Thymus (tissue), 11 donors: ENCODE data around the gene SNX8. TPM values are rescaled to one million over a fixed set of nuclear protein-coding genes. Genes with fewer than 3 reads are reported as not detected.
A peak's percentile ranks its signal among the peaks of the same experiment; 100 is the strongest.
"Not testable (repeated sequence)": the region's sequence is repeated elsewhere in the genome, so short reads cannot be mapped to it uniquely, and the experiment has no call there.

Source experiments
- DNase-seq, 9 donors: peaks; one replicate each; pipeline ENCODE4 v3.0.0-alpha.2; 2013; ENCODE audit warnings: low spot score in 9 of 9, low read depth in 6 of 9, missing footprints in 1 of 9
- H3K27ac ChIP-seq, 2 donors: one replicate each; pipeline ENCODE4 v1.5.1; 2013; ENCODE audit warnings: control low read depth in 1 of 2, low read depth in 1 of 2, low read length in 1 of 2, mild to moderate bottlenecking in 1 of 2, moderate library complexity in 1 of 2
- H3K27me3 ChIP-seq, 2 donors: one replicate each; pipeline ENCODE4 v1.5.1; 2013; ENCODE audit warnings: low read length in 1 of 2; ENCODE audit not compliant: control insufficient read depth in 2 of 2, insufficient read depth in 1 of 2
- H3K36me3 ChIP-seq, 2 donors: one replicate each; pipeline ENCODE4 v1.5.1; 2013; ENCODE audit warnings: low read length in 1 of 2, mild to moderate bottlenecking in 1 of 2, moderate library complexity in 1 of 2; ENCODE audit not compliant: control insufficient read depth in 2 of 2, insufficient read depth in 2 of 2
- H3K4me1 ChIP-seq, 2 donors: one replicate each; pipeline ENCODE4 v1.5.1; 2013; ENCODE audit warnings: low read length in 2 of 2; ENCODE audit not compliant: control insufficient read depth in 2 of 2, insufficient read depth in 2 of 2
- H3K4me3 ChIP-seq, 2 donors: one replicate each; pipeline ENCODE4 v1.5.1; 2013; ENCODE audit warnings: low read length in 2 of 2, control low read depth in 1 of 2, mild to moderate bottlenecking in 1 of 2
- H3K9me3 ChIP-seq, 2 donors: one replicate each; pipeline ENCODE4 v1.5.1; 2013; ENCODE audit warnings: low read length in 1 of 2, mild to moderate bottlenecking in 1 of 2; ENCODE audit not compliant: control insufficient read depth in 2 of 2, insufficient read depth in 1 of 2
- WGBS: extraction: QIAGEN DNeasy Blood & Tissue Kit; methylation state at CpG from one replicate; pipeline ENCODE4 v1.1.7; 2013; 5-methylcytosine and 5-hydroxymethylcytosine counted together
- polyA plus RNA-seq: library from polyadenylated mRNA; stranded (reverse); fragments of 200-250 nt; gene quantifications from one replicate; pipeline ENCODE4 v1.2.3, GENCODE V29; 2013
- total RNA-seq: library from RNA; stranded (reverse); fragments of 120-200 nt; gene quantifications from one replicate; pipeline ENCODE4 v1.2.4, GENCODE V29; 2013
- donor health status: healthy.

Gene SNX8
- total and polyA plus RNA-seq, 2 donors = 10.4 to 25.9 TPM

DNA sequence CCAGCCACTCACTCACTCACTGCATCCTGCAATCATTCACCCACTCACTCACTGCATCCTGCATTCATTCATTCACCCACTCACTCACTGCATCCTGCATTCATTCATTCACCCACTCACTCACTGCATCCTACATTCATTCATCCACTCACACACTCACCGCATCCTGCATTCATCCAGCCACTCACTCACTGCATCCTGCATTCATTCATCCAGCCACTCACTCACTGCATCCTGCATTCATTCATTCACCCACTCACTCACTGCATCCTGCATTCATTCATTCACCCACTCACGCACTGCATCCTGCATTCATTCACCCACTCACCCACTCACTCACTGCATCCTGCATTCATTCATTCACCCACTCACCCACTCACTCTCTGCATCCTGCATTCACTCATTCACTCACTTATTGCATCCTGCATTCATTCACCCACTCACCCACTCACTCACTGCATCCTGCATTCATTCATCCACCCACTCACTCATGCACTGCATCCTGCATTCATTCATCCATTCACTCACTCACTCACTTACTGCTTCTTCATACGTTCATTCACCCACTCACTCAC, 802 bp upstream of the SNX8 start:
- H3K4me1 ChIP-seq, H3K4me3 ChIP-seq: not testable (repeated sequence)

DNA sequence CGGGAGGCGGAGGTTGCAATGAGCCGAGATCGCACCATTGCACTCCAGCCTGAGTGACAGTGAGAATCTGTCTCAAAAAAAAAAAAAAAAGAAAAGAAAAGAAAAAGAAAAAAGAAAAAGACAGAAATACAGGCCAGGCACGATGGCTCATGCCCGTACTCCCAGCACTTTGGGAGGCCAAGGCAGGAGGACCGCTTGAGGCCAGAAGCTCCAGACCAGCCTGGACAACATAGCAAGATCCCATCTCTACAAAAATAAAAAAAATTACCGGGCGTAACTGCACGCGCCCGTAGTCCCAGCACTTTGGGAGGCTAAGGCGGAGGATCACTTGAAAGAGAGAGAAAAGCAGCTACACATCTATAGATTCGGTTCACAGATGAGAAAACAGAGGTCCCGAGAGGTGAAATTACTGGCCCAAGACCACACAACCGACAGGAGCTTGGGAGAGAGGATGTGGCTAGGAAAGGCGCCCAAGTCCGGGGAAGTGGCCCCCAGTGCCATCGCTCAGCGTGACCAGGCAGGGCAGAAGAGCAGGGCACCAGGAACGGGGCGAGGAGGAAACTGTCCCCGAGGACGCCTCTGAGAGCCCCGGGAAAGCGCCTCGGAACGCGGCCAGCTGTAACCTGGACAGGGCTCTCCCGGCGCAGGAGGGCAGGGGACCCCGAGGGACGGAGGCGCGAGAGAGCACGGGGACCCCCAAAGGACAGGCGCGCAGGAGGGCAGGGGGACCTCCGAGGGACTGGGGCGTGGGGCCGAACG, 612 bp downstream of the SNX8 start:
- peak in 2 of 9 donors; percentile 10 to 18 for DNase-seq
- Histone ChIP-seq H3K27me3 (peaks cover 0 to 3% of the 10 kb centered on the region in 2 donors), H3K36me3 (no peaks in the 10 kb centered on the region), H3K9me3 (no peaks in the 10 kb centered on the region), H3K4me1 (peaks cover 6 to 10% of the 10 kb centered on the region in 2 donors), H3K27ac (peak overlapping the region; percentile 2 to 70), H3K4me3 (peak overlapping the region; percentile 60 to 63)
- 28% methylated on average over 42 of the region's 42 CpGs for WGBS

More for the DNA sequence above, 802 bp upstream of the SNX8 start:
- not testable (repeated sequence) for H3K27ac ChIP-seq, H3K9me3 ChIP-seq, H3K27me3 ChIP-seq, DNase-seq, H3K36me3 ChIP-seq
- WGBS = 85% methylated on average over 3 of the region's 3 CpGs

DNA sequence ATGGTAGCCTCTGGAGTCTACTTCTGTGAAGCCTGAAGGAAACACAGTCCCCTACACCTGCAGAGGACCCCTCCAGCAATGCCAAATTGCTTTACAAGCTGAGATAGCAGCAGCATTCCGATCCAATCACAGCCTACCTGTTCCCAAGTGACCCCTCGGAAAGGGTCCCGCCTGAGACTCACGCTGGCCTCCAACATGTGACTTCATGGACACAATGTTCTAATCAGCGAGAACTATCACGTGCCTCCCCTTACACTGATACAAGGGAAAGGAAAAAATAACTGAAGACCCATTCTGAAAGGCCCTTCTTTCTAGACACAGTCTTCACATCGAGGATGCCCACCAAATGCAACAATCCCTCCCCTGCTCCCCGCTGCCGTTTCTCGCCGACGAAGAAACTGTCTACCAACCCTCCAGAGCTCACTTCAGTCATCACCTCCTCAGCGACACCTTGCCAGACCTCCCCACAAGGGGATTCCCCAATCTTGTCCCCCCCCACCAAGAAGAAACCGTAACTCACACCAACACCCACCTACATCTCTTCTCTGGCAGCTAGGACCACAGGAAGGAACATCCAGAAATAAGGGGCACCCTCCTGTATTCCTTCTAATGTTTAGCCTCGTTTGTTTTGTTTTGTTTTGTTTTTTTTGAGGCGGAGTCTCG, 1.8 kb downstream of the SNX8 start:
- WGBS = 97% methylated on average over 17 of the region's 17 CpGs

DNA sequence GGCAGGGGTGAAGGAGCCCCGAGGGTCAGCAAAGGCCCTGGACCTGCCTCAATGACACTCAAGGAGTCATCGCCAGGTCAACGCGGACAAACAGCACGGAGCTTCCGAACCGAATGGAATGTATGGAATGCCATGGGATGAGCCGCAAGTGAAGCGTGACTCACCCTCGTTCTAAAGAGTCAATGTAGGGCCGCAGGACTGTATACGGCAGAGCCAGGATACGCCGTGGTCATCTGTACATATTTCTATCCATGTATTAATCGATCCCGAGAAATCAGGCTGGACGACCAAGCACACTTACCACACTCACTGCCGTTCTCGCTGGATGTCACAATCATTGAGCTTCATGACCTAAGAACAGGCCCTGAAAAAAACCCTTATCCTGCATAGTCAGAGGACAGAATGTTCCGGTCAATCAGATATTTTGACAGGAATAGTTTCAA, 4.3 kb downstream of the SNX8 start:
- Histone ChIP-seq H3K27me3 (peaks cover 0 to 3% of the 10 kb centered on the region in 2 donors), H3K4me1 (peaks cover 6 to 10% of the 10 kb centered on the region in 2 donors), H3K27ac (no peak overlapping the region), H3K36me3 (no peaks in the 10 kb centered on the region), H3K4me3 (no peak overlapping the region), H3K9me3 (no peaks in the 10 kb centered on the region)
- DNase-seq = no peak
- 93% methylated on average over 20 of the region's 20 CpGs for whole genome bisulfite sequencing

More for the DNA sequence above, 1.8 kb downstream of the SNX8 start:
- Histone ChIP-seq H3K9me3 (no peaks in the 10 kb centered on the region), H3K27ac (no peak overlapping the region), H3K27me3 (peaks cover 0 to 3% of the 10 kb centered on the region in 2 donors), H3K36me3 (no peaks in the 10 kb centered on the region), H3K4me1 (peaks cover 6 to 10% of the 10 kb centered on the region in 2 donors), H3K4me3 (no peak overlapping the region)
- no peak for DNase-seq

DNA sequence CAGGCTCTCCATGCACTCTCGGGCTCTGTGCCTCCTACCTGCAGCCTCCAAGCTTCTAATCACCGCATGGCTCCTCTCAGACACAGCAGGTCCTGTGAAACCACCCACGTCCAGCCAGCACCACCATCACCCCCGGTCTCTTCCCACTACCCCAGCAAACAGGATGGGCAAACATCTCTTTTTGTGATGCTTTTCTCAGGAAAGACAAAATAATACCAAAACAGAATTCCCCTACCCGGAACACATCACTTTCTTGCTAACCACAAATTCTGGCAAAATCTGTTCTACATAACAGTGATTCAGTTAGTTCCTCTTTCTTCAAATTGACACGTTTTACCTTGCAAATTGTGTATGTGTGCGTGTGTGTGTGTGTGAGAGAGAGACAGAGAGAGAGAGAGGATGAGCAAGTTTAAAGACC, 6.5 kb downstream of the SNX8 start:
- Histone ChIP-seq H3K36me3 (no peaks in the 10 kb centered on the region), H3K4me1 (no peaks in the 10 kb centered on the region), H3K4me3 (no peak overlapping the region), H3K27ac (peak overlapping the region in 1 of 2 donors; percentile 37), H3K27me3 (no peaks in the 10 kb centered on the region), H3K9me3 (no peaks in the 10 kb centered on the region)
- no peak for DNase-seq
- 19% methylated on average over 7 of the region's 7 CpGs for WGBS

DNA sequence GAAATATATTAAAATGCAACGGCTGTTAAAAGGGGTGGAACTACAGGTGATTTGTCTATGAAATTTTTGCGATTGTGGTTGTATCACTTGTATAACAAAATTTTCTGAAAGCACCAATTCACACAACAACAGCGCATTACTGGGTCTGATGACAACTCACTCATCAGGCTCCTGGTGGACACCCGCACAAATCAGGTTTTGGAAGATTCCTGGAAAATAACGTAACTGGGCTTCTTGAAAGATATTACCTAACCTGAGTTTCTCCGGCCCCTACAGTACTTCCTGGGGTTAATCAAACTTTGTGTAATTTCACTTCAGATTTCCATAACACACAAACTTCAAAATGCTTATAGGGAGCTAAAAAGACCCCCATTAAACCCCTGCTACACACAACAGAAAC, 7.6 kb downstream of the SNX8 start:
- no peaks in the 10 kb centered on the region for H3K4me1 ChIP-seq
- WGBS = 97% methylated on average over 6 of the region's 6 CpGs
- DNase-seq = no peak
- H3K36me3 ChIP-seq = no peaks in the 10 kb centered on the region
- no peak overlapping the region for H3K27ac ChIP-seq
- H3K9me3 ChIP-seq = no peaks in the 10 kb centered on the region
- no peak overlapping the region for H3K4me3 ChIP-seq
- no peaks in the 10 kb centered on the region for H3K27me3 ChIP-seq

DNA sequence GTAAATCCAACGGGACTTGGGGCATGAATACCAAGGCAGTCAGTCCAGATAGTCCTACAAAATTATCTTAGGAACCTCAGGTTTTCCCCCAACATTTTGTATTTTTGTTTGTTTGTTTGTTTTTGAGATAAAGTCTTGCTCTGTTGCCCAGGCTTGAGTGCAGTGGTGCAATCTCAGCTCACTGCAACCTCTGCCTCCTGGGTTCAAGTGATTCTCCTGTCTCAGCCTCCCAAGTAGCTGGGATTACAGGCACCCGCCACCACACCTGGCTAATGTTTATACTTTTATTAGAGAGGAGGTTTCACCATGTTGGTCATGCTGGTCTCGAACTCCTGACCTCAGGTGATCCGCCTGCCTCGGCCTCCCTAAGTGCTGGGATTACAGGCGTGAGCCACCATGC, 9.0 kb downstream of the SNX8 start:
- 95% methylated on average over 6 of the region's 6 CpGs for WGBS
- H3K9me3 ChIP-seq, H3K4me1 ChIP-seq, H3K36me3 ChIP-seq, DNase-seq, H3K27me3 ChIP-seq, H3K4me3 ChIP-seq, H3K27ac ChIP-seq: not testable (repeated sequence)

DNA sequence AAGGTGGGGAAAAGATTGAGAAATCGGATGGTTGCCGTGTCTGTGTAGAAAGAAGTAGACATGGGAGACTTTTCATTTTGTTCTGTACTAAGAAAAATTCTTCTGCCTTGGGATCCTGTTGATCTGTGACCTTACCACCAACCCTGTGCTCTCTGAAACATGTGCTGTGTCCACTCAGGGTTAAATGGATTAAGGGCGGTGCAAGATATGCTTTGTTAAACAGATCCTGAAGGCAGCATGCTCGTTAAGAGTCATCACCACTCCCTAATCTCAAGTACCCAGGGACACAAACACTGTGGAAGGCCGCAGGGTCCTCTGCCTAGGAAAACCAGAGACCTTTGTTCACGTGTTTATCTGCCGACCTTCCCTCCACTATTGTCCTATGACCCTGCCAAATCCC, 10.7 kb downstream of the SNX8 start:
- H3K4me3 ChIP-seq, DNase-seq, H3K27me3 ChIP-seq, H3K9me3 ChIP-seq, H3K27ac ChIP-seq, H3K36me3 ChIP-seq, H3K4me1 ChIP-seq: not testable (repeated sequence)
- WGBS = 95% methylated on average over 6 of the region's 7 CpGs

DNA sequence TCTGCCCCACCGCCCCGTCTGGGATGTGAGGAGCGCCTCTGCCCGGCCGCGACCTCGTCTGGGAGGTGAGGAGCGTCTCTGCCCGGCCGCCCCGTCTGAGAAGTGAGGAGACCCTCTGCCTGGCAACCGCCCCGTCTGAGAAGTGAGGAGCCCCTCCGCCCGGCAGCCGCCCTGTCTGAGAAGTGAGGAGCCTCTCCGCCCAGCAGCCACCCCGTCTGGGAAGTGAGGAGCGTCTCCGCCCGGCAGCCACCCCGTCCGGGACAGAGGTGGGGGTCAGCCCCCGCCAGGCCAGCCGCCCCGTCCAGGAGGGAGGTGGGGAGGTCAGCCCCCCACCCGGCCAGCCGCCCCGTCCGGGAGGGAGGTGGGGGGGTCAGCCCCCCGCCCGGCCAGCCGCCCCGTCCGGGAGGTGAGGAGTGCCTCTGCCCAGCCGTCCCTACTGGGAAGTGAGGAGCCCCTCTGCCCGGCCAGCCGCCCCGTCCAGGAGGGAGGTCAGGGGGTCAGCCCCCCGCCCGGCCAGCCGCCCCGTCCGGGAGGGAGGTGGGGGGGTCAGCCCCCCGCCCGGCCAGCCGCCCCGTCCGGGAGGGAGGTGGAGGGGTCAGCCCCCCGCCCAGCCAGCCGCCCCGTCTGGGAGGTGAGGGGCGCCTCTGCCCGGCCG, 11.4 kb downstream of the SNX8 start:
- not testable (repeated sequence) for H3K27ac ChIP-seq, H3K4me3 ChIP-seq, H3K27me3 ChIP-seq, H3K4me1 ChIP-seq, H3K36me3 ChIP-seq, H3K9me3 ChIP-seq, DNase-seq
- WGBS = 98% methylated on average over 43 of the region's 55 CpGs
